ENCODE data around the gene FUT8. TPM values are rescaled to one million over a fixed set of nuclear protein-coding genes. Genes with fewer than 3 reads are reported as not detected.

The FUT8 gene
- 18.3 and 27.7 TPM in 2 replicates for total RNA-seq

GRCh38 chr14:65412032-65412846 lies at the start of gene FUT8:
FUT8 (plus strand) TSS chr14:65412730; CDS start chr14:65561564, 148,834 bp downstream.

Data from tracheal epithelial cell (primary cell).